DLD1 (cell line): ENCODE measurements around the gene BAZ2A.
"Not testable (repeated sequence)": the region's sequence is repeated elsewhere in the genome, so short reads cannot be mapped to it uniquely, and the experiment has no call there.

Source experiments
- in situ Hi-C: cut with HindIII; loops from 2 replicates; pipeline ENCODE4 v1.10.0; 2017; ENCODE audit warnings: low sequenced_read_pairs

BAZ2A gene

GRCh38 chr12:56599797-56600196, 30.3 kb downstream of the BAZ2A start:
- in situ Hi-C loops = loop anchor here (25.0 kb wide), 1 partner anchor 87 kb away; the partner anchor contains the start of gene RBMS2

- in situ Hi-C loops = no loop called here
Observed at GRCh38 chr12:56599041-56599440, 31.1 kb downstream of the BAZ2A start.

DNA sequence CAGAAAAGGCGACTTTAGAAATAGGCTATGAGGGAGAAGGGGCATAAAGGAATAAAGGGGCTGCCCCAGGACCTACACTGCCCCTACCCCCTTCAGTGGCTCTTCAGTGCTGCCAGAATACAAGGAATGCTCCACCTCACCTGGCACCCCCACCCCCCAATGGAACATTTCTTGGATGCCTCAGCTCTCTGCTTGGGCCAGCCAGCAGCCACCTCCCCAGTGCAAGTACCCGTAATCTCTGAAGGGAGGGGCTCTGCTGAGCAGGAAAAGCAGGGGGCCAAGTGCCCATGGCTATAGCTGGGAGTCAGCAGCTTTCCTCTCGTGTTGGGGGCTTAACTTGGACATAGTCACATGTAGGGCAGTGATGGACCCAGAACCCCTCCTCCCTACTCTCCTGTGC, 33.3 kb downstream of the BAZ2A start:
- in situ Hi-C loops = no loop called here

DNA sequence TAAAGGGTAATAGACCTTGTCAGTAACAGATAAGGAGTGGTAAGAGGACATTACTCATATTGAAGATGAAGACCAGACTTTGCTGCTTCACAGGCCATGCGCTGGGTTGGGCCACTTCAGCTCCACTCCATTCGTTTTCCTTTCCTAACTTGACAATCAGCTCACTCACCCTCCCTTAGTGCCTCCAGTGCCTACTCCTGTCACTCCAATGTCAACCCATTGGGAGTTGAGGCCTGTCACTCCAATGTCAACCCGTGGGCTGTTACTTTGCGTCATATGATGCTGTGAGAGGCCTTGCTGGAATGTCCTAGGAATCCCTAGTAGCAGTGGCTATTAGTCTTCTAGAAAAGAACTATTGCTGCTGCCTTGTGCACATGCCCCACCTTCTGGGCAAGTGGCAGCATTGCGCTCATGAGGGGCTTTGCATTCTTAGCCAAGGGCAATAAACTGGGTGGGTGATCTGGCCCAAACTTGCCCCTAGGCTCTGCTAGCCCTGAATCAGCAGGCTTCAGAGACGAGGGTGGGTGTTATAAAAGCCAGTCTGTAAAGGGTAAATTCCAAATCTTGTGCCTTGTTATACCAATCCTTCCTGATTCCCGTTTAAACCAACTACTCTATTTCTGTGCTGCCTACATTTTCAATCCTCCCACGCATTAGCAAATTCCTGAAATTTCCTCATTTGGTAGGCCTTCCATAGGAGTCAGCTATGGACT, 36.1 kb downstream of the BAZ2A start:
- in situ Hi-C loops = no loop called here

DNA sequence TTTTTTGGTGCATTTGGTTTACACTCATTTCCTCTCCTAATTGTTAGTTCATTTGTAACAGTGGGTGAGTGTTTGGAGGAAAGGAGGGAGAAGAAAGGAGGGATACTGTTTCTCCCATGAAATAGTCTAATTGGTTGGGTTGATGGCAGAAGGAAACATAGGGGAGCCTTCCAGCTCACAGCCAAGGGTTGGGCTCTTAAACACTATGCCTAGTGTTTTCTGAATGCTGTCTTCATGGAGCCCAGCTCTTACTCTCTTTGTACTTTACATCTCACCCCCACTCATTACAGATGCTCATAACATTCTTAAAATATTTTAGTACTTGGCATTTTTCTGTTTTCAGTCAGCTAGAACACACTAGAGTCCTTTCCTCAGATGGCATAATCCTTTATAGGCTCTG, 38.2 kb downstream of the BAZ2A start:
- in situ Hi-C loops = no loop called here

GRCh38 chr12:56591126-56591525, 39.0 kb downstream of the BAZ2A start:
- in situ Hi-C loops = no loop called here

- in situ Hi-C loops = no loop called here
Observed at GRCh38 chr12:56590237-56590830, 39.8 kb downstream of the BAZ2A start.

DNA sequence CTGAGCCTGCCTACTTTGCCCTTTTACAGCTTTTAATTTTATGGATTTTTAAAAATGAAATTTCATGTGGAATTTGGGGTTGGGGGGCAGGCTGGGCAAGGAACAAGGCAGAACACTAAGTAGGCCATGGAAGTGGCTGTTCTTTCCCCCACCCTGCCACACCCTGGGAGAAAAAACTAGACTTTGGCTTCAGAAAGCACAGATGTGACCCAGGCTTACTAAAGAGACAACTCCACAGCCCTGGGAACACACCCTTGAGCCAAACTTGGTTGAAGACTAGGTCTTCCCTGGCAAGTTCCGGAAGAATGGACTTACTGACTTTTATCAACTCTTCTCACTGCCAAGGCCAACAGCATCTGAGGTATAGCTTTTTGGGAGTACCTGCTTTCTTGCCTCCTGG, 40.3 kb downstream of the BAZ2A start:
- in situ Hi-C loops = no loop called here

DNA sequence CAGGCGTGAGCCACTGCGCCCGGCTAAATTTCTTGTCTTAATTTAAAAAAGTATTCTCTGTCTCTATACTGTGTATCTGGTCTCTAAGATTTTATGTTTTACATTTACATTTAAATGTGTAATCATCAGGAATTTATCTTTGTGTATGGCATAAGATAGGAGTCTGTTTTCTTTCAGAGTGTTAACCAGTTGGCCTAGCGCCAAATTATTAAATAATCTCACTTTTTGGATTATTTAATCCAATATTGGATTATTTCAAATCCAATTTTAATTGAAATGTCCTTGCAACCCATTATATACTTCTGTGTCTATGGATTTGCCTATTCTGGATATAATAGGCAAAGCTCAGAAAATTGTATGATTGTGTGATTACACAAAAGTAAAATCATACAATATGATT, 45.0 kb downstream of the BAZ2A start:
- in situ Hi-C loops = no loop called here

DNA sequence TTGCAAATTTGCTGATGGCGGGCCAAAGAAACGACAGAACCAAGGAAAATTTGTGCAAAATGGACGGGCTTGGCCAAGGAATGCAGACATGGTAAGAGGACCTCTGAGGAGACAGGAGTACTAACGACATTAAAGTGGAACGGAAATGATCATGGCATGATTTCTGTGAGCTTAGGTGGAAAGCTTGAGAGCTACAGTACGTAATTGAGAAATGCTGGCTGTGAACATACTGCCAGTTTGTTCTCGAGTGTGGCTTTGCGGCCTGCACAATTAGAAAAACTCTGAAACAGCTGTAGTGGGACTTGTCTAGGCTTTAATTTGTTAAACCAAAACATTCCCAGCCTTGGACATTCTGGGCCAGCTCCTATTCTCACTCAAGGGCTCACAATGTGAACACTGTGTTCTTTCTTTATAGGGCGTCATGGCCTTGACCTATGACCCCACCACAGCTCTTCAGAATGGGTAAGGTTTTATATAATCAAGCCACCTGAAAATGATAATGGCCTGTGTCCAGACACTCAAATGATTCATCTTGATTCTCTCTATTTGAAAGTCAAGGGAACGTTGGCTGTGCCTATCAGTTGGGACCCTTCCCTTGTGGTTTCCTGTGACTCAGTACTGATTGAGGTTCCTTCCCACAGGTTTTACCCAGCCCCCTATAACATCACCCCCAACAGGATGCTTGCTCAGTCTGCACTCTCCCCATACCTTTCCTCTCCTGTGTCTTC, 48.5 kb downstream of the BAZ2A start:
- in situ Hi-C loops = no loop called here

DNA sequence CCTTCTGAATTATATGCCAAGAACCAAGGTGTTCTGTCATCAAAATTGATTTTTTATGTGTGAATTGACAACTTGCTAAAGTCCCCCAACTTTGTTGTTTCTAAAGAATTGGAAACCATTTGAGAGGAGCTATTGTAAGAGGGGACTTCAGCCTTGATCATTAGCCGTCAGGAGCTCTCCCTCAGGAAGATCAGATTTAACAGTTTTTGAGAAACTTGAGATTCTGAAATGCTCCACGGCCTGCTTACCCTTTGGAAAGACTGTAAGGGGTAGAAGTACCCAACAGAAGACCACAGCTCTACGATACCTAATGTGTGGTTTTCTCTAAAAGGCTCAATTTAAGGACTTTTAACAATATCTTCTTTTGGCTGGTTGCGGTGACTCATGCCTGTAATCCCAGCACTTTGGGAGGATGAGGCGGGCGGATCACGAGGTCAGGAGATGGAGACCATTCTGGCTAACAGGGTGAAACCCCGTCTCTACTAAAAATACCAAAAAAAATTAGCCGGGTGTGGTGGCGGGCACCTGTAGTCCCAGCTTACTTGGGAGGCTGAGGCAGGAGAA, 51.1 kb downstream of the BAZ2A start:
- in situ Hi-C loops = no loop called here

- in situ Hi-C loops = not testable (repeated sequence)
Observed at GRCh38 chr12:56577248-56577647, 52.9 kb downstream of the BAZ2A start.

DNA sequence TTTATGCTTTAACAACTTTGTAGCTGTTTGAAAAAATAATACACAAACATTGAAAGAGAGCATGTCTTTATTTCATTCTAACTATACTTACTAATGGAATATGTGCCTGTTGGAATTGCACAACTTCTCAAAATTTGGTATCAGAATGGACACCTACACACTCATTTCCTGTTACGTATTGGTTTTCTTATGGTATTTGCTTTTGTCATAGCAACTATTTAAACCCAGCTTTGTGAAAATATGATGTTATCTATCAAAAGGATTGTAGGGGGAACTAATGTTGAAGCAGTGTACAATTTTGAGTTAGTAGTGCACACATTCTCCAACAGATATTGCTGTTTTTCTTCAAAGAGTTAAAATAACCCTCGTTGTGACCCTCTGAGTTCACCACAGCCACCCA, 55.9 kb downstream of the BAZ2A start:
- in situ Hi-C loops = no loop called here

DNA sequence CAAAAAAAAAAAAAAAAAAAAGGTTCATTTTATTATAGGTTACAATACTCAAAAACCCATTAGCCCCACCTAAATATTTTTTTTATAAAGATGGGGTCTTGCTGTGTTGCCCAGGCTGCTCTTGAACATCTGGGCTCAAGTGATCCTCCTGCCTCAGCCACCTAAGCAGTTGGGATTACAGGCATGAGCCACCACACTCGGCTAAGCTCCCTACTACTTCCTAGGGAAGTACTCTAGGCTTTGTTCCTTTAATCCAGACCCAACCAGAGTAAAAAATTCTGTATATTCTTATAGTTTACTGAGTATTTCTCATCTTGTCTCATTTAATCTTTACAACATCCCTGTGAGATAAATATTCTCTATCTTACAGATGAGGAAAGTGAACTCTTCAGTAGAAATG, 57.8 kb downstream of the BAZ2A start:
- in situ Hi-C loops = no loop called here

DNA sequence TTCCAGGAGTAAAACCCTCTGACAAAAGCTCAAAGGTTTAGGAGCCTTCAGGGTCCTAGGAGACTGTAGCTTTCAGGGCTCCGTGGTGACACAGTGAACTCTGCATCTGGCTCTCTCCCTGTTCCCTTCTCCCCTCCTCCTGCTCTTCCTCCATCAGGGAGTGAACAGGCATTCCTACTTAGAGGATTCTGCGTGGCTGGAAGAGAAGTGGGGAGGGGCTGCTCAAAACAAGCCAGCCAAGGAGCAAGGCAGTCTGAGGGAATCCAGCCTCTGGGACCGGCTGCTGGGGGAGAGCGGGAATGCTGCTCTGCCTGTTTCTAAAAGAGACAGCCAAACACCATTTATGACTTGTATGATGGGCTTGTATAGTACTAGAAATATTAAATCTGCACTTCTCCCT, 59.0 kb downstream of the BAZ2A start:
- in situ Hi-C loops = no loop called here

- in situ Hi-C loops = loop anchor here (5.0 kb wide), 1 partner anchor 54 kb away; no protein-coding TSS in a partner anchor
Observed at GRCh38 chr12:56568146-56568545, 62.0 kb downstream of the BAZ2A start.

- in situ Hi-C loops = loop anchor here (5.0 kb wide), 1 partner anchor 57 kb away; no protein-coding TSS in a partner anchor
Observed at GRCh38 chr12:56565510-56566101, 64.5 kb downstream of the BAZ2A start.

GRCh38 chr12:56551070-56551469, 79.1 kb downstream of the BAZ2A start:
- in situ Hi-C loops = no loop called here

DNA sequence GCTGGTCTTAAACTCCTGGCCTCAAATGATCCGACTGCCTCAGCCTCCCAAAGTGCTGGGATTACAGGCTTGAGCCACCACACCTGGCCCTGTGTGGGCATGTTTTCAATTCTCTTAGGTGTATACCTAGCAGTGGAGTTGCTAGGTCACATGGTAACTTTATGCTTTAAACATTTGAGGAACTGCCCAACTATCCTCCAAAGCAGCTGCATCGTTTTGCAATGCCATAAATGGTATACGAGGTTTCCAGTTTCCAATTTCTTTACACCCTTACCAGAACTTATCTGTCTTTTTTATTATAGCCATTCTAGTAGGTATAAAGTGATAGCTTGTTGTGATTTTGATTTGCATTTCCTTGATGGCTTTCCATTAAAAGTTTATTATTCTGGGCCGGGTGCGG, 83.4 kb downstream of the BAZ2A start:
- in situ Hi-C loops = no loop called here
